Heart left ventricle (tissue), 16 donors: ENCODE measurements around the gene NPHP4. TPM values are rescaled to one million over a fixed set of nuclear protein-coding genes. Genes with fewer than 3 reads are reported as not detected.

Experiments used
- ATAC-seq, 4 donors: fragments of 200-7000 bp; cut with Tn5 transposase; one replicate each; pipeline ENCODE4 v1.9.1; 2020 to 2022; ENCODE audit warnings: moderate library complexity in 4 of 4, mild to moderate bottlenecking in 3 of 4, moderate number of reproducible peaks in 1 of 4
- DNase-seq, 5 donors: peaks; one replicate each; pipeline ENCODE4 v3.0.0-alpha.2; 2020
- H3K27ac ChIP-seq, 12 donors: fragments of 200-600 bp; sonication (generic) in 4 of 12; one replicate each; pipeline versions ENCODE4 v1.5.0 to v1.8.0; 2016 to 2022; ENCODE audit warnings: mild to moderate bottlenecking in 2 of 12
- H3K27me3 ChIP-seq, 9 donors: fragments of 200-600 bp; sonication (generic) in 2 of 9; one replicate each; pipeline versions ENCODE4 v1.5.1 to v1.8.0; 2016 to 2022; ENCODE audit warnings: mild to moderate bottlenecking in 3 of 9
- H3K36me3 ChIP-seq, 9 donors: fragments of 200-600 bp; sonication (generic) in 2 of 9; one replicate each; pipeline versions ENCODE4 v1.5.0 to v1.8.0; 2018 to 2022; ENCODE audit warnings: mild to moderate bottlenecking in 2 of 9
- H3K4me1 ChIP-seq, 12 donors: fragments of 200-600 bp; sonication (generic) in 4 of 12; one replicate each; pipeline versions ENCODE4 v1.5.0 to v1.8.0; 2016 to 2022; ENCODE audit warnings: mild to moderate bottlenecking in 3 of 12
- H3K4me3 ChIP-seq, 12 donors: fragments of 200-600 bp; sonication (generic) in 4 of 12; one replicate each; pipeline versions ENCODE4 v1.5.0 to v1.8.0; 2017 to 2022; ENCODE audit warnings: mild to moderate bottlenecking in 9 of 12, moderate library complexity in 4 of 12
- H3K9me3 ChIP-seq, 12 donors: fragments of 200-600 bp; sonication (generic) in 4 of 12; one replicate each; pipeline versions ENCODE4 v1.5.0 to v1.8.0; 2016 to 2022; ENCODE audit warnings: mild to moderate bottlenecking in 1 of 12
- POLR2A ChIP-seq, 2 donors: fragments of 450-650 bp; IDR thresholded peaks; one replicate each; pipeline ENCODE4 v1.6.1; 2017; ENCODE audit warnings: antibody characterized with exemption in 2 of 2, mild to moderate bottlenecking in 2 of 2, moderate library complexity in 2 of 2
- WGBS, 4 donors: extraction: QIAGEN DNeasy Blood & Tissue Kit in 2 of 4; methylation state at CpG; one replicate each; pipeline versions ENCODE4 v1.1.5 to v1.1.7; 2013 to 2018; 5-methylcytosine and 5-hydroxymethylcytosine counted together
- intact Hi-C, 10 donors: fragments of 100-400 bp; cut with DNase I; formaldehyde crosslinking; loops; one replicate each; pipeline versions ENCODE4 v1.11.1 to v1.14.2; 2022
- polyA plus RNA-seq, 2 donors: library from polyadenylated mRNA; stranded (reverse); fragments of 200-250 nt; gene quantifications; one replicate each; pipeline ENCODE4 v1.2.3, GENCODE V29; 2013
- total RNA-seq, 9 donors: library from RNA; depleted of rRNA in 2 of 9; stranded (reverse); fragments of >200 nt in 2 of 9; fragmentation: NEBNext Ultra II Directional in 3 of 9; extraction: Animal tissue kit (Norgen Biotek cat#: 25700) in 3 of 9; gene quantifications; one replicate each; pipeline versions ENCODE4 v1.1.0 to v1.2.4, GENCODE V29; 2016 to 2023
- TF ChIP-seq, protein P1 (sequence below), 12 donors: fragments of 200-600 bp; sonication (generic) in 4 of 12; IDR thresholded peaks; one replicate each; pipeline versions ENCODE4 v1.5.0 to v1.8.0; 2018 to 2022; ENCODE audit warnings: antibody characterized with exemption in 12 of 12, mild to moderate bottlenecking in 5 of 12
- donor health status: ischemic (EF 13 %, LVEDD 7.1; RV severe dilation, severe dysfunction).
- donor health status: healthy with polysubstance abuse.
- donor health status: DM: no; HTN: yes; CAD: no.
- donor health status: DM: no; HTN: no; CAD: no.
- donor health status: ischemic (EF 25% LVEDD 6.9; RV normal size, moderate dysfunction).
- donor health status: ischemic (EF 25% LVEDD 5.7; RV mildly dilated, moderate dysfunction).
- donor health status: healthy.
- donor health status: DM: yes; HTN: yes; CAD: no.
- donor health status: ischemic (EF 35%, LVEDD 5.7; RV mildly dilated, moderate dysfunction).
- donor health status: nonischemic (EF 11% LVEDD 7.7; RV severe dilation, severe dysfunction).
- donor health status: DM: yes; HTN: yes; CAD: no.
- donor health status: PGD.
- donor health status: ischemic (EF 29% LVEDD 5.4; RV normal size, mild dysfunction).
- donor health status: nonischemic (EF 23%, LVEDD 6.1; RV moderate dilation, normal function).

NPHP4 gene
- total and polyA plus RNA-seq, 11 donors, result 2.1 to 6.3 (median 3.1) TPM

DNA sequence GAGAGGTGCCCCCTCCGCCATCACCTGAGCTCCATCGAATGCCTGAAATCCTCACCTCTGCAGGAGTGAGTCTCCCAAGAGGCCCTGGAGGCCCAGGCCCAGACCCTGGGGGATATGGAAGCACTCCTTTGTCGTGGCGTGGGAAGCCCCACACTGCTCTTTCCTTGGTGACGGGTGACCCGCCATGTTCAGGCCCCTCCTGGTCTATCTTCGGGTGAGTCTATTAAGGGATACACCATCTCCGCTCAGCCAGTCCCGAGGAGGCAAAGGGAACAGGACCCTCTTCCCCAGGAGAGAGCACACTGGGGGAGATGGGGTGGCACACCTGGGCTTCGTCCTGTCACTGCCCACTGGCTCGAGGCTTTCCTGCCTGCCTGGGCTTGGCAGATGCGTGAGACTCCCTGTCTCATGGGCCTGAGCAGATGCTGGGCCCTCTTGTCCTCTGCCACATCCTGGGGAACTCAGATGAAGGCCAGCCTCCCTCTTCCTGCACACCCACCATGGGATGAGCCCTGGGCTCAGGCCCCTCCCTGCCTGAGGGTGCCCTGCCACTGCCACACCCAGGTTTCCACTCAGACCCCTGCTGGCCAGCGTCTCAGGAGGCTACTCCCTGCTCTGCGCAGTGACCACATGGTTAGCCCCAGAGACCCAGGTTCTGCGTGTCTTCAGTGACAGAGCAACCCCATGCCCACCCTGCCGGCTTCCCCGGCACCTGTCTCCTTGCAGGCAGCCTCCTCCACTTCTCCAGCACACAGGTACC lies 3.8 kb upstream of the NPHP4 start:
- Histone ChIP-seq H3K4me3 (no peak overlapping the region), H3K36me3 (peaks cover 0 to 7% (median 0%) of the 10 kb centered on the region in 9 donors), H3K4me1 (peaks cover 2 to 28% (median 12%) of the 10 kb centered on the region in 12 donors), H3K27ac (no peak overlapping the region), H3K27me3 (no peaks in the 10 kb centered on the region), H3K9me3 (no peaks in the 10 kb centered on the region)
- peak in 2 of 5 donors; percentile 19 to 46 for DNase-seq
- ATAC-seq, result no peak
- TF ChIP-seq, protein P1, sequence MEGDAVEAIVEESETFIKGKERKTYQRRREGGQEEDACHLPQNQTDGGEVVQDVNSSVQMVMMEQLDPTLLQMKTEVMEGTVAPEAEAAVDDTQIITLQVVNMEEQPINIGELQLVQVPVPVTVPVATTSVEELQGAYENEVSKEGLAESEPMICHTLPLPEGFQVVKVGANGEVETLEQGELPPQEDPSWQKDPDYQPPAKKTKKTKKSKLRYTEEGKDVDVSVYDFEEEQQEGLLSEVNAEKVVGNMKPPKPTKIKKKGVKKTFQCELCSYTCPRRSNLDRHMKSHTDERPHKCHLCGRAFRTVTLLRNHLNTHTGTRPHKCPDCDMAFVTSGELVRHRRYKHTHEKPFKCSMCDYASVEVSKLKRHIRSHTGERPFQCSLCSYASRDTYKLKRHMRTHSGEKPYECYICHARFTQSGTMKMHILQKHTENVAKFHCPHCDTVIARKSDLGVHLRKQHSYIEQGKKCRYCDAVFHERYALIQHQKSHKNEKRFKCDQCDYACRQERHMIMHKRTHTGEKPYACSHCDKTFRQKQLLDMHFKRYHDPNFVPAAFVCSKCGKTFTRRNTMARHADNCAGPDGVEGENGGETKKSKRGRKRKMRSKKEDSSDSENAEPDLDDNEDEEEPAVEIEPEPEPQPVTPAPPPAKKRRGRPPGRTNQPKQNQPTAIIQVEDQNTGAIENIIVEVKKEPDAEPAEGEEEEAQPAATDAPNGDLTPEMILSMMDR (IDR thresholded peaks at IDR 0.05), result no peak
- no peak for TF ChIP-seq POLR2A (IDR thresholded peaks at IDR 0.05)
- intact Hi-C loops, result no loop called here
- WGBS, 4 donors, result 93 to 99% (median 96%) methylated on average over 17 of the region's 17 CpGs

DNA sequence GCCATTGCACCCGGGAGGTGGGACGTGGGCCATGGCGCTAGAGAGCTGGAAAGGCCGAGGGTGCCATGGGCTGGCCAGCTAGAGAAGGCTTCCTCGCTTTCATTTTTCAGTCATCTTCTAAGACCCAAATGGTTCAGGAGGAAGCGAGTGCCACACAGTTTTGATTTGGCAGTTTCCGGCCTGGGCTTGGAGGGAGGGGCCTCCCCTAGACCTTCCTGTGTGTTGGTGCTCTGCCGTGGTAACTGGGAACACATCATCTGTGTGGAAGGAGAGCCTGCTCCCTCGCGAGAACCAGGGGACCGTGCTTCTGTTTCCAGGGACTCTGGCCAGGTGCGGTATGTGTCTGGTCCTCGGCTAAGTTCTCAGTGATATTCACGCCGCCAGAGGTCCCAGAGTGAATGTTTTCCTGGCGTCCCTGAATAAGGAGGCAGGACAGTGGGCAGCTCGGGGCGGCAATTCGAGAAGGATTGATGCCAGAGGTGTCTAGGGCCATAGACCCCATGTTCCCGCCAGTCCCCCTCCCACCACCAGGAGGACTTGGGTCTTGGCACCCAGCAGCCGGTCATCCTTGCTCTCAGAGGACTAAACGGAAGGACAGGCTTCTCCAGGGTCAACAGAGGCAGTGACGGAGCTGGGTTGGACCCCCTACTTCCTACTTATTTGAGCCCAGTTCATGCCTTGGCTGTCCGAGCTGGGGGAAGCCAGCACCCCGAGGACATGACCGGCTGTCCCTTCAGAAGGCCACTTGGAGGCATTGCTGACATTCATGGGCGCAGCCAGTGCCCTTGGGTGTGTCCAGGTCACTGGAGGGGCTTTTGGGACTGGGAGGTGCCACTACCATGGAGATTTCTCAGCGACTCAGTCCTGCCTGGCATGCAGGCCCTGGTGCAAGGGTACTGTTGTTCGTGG lies 2.7 kb upstream of the NPHP4 start:
- DNase-seq, result peak in 2 of 5 donors; percentile 35 to 60
- peak overlapping the region in 1 of 12 donors; percentile 81 for H3K27ac ChIP-seq
- H3K4me1 ChIP-seq, result peaks cover 4 to 37% (median 17%) of the 10 kb centered on the region in 12 donors
- H3K36me3 ChIP-seq, result peaks cover 0 to 7% (median 0%) of the 10 kb centered on the region in 9 donors
- H3K4me3 ChIP-seq, result peak overlapping the region in 1 of 12 donors; percentile 86
- no peaks in the 10 kb centered on the region for H3K27me3 ChIP-seq
- intact Hi-C loops, result no loop called here
- 85 to 89% (median 87%) methylated on average over 28 to 29 of the region's 29 CpGs for WGBS, 4 donors
- TF ChIP-seq POLR2A (IDR thresholded peaks at IDR 0.05), result no peak
- TF ChIP-seq, protein P1 (IDR thresholded peaks at IDR 0.05), result no peak
- ATAC-seq, result no peak
- H3K9me3 ChIP-seq, result no peaks in the 10 kb centered on the region

DNA sequence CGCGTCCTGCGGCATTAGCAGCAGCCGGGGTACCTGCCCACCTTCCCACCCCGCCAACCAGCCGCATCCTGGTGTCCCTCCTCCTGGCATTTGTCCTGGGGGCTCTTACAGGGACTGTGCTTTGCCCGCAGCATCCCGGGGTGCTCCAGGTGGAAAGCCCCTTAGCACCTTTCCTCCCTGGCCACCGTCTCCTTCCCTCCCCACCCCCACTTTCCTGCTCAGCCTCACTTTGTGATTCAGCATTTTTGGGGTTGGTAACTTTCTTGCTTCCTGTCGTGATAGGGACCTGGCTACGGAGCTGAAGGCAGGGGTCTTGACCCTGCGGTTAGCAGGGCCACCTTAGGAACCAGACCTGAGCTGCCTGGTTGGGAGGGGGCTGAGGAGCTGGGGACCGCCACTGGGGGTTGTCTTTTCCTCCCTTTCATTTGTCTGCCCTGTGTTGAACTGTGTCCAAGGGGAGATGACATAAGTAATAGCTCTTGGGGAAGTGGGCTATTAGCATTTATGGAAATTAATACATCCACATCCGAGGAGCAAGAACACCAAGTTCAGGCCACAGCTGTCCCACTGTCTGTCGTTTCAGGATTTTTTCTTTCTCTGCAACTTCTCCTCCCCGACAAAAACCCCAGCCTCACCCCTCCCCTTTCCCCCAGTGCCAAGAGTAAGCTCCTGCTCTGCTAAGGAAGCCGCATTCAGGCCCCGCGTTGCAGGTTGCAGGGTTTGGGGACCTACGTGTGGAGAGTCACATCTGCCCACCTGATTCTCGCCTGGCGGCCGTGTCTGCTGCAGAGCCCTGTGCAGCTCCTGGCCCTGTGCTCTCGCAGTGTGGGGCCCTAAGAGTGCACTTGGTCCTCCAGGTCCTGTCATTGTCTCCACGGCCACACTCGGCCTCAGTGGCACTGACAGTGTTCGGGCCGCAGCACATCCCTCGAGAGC lies 1.6 kb upstream of the NPHP4 start:
- 43 to 48% (median 47%) methylated on average over 24 to 29 of the region's 29 CpGs for WGBS, 4 donors
- Histone ChIP-seq H3K4me3 (peak overlapping the region; percentile 54 to 95 (median 82)), H3K4me1 (peaks cover 4 to 37% (median 17%) of the 10 kb centered on the region in 12 donors), H3K36me3 (peaks cover 0 to 7% (median 0%) of the 10 kb centered on the region in 9 donors), H3K9me3 (no peaks in the 10 kb centered on the region), H3K27ac (peak overlapping the region in 2 of 12 donors; percentile 81 to 96), H3K27me3 (no peaks in the 10 kb centered on the region)
- DNase-seq (peak in 2 of 5 donors; percentile 21 to 63), ATAC-seq (no peak)
- intact Hi-C loops, result no loop called here
- no peak for TF ChIP-seq POLR2A (IDR thresholded peaks at IDR 0.05)
- TF ChIP-seq, protein P1 (IDR thresholded peaks at IDR 0.05), result no peak
